ENCODE measurements around the gene MEF2D. TPM values are rescaled to one million over a fixed set of nuclear protein-coding genes. Genes with fewer than 3 reads are reported as not detected.
A peak's percentile ranks its signal among the peaks of the same experiment; 100 is the strongest.

Gene MEF2D
- total RNA-seq, 1 experiment from 2014 or later: 18.3 TPM

DNA sequence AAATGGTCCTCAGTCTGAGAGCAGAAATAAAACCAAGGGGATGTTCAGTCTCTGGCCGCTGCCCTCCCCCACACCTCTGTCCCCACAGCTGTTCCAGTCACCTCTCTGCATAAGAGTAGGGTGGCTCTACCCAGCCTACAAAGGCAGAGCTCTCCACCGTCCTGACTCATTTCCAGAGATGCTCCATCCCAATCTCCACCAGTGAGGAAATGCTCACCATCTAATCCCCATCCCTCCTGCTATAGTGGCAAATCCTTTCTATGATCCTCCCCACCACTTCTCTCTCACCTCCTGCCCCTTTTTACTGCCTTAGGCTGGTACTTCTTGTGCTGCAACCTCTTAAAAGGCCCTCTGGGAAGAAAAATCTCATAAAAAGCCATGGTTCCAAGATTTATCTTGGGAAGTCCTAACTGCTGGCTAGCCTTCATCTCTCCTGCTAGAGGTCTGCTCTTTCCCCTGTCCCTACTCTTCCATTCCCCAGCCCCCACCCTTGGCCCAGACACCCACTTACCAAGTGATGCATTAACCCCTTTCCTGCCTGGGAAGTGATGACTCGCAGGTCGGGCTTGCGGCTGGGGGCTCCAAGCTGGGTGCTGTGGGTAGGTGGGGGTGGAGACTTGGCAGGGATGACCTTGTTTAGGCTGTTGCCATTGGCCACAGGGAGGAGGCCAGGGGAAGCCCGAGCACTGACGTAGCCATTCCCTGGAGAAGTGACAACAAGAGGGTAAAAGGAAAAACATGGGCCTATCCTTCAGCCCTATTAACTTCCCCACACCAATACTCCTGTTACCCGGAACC, 23.9 kb downstream of the MEF2D start:
- Histone ChIP-seq H3K4me1 (ENCODE audit: insufficient read depth, low read length, poor library complexity, severe bottlenecking) (no peaks in the 10 kb centered on the region), H3K9me3 (ENCODE audit: low read depth, low read length, poor library complexity, severe bottlenecking) (no peaks in the 10 kb centered on the region), H3K27ac (ENCODE audit: low read depth, low read length, poor library complexity, severe bottlenecking) (no peak overlapping the region), H3K4me3 (ENCODE audit: low read depth, low read length, poor library complexity, severe bottlenecking) (no peak overlapping the region), H3K27me3 (replicated peaks; ENCODE audit: insufficient read depth, low read depth, low read length, poor library complexity) (no peaks in the 10 kb centered on the region), H3K36me3 (ENCODE audit: insufficient read depth, low read length, poor library complexity, severe bottlenecking) (peaks cover 34% of the 10 kb centered on the region)
- POLR2A ChIA-PET (ENCODE audit: low non-redundant PET): no interaction called here
- intact Hi-C loops (cut with micrococcal nuclease; ENCODE audit: unreplicated experiment): no loop called here
- CTCF ChIA-PET: interaction anchor here (0.6 kb wide), 1 partner anchor 17 kb away, joined by 5 read pairs; no protein-coding TSS in a partner anchor
- BruUV-seq (replicated peaks): no TSS peak
- TF ChIP-seq, protein P1, sequence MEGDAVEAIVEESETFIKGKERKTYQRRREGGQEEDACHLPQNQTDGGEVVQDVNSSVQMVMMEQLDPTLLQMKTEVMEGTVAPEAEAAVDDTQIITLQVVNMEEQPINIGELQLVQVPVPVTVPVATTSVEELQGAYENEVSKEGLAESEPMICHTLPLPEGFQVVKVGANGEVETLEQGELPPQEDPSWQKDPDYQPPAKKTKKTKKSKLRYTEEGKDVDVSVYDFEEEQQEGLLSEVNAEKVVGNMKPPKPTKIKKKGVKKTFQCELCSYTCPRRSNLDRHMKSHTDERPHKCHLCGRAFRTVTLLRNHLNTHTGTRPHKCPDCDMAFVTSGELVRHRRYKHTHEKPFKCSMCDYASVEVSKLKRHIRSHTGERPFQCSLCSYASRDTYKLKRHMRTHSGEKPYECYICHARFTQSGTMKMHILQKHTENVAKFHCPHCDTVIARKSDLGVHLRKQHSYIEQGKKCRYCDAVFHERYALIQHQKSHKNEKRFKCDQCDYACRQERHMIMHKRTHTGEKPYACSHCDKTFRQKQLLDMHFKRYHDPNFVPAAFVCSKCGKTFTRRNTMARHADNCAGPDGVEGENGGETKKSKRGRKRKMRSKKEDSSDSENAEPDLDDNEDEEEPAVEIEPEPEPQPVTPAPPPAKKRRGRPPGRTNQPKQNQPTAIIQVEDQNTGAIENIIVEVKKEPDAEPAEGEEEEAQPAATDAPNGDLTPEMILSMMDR (conservative IDR thresholded peaks at IDR 0.05; ENCODE audit: low read depth, low read length): no peak
- no peak for TF ChIP-seq EZH2 (IDR thresholded peaks at IDR 0.05; ENCODE audit: borderline replicate concordance, low read depth, low read length, poor library complexity, severe bottlenecking)
- DNase-seq (ENCODE audit: low spot score): peak; percentile 21

DNA sequence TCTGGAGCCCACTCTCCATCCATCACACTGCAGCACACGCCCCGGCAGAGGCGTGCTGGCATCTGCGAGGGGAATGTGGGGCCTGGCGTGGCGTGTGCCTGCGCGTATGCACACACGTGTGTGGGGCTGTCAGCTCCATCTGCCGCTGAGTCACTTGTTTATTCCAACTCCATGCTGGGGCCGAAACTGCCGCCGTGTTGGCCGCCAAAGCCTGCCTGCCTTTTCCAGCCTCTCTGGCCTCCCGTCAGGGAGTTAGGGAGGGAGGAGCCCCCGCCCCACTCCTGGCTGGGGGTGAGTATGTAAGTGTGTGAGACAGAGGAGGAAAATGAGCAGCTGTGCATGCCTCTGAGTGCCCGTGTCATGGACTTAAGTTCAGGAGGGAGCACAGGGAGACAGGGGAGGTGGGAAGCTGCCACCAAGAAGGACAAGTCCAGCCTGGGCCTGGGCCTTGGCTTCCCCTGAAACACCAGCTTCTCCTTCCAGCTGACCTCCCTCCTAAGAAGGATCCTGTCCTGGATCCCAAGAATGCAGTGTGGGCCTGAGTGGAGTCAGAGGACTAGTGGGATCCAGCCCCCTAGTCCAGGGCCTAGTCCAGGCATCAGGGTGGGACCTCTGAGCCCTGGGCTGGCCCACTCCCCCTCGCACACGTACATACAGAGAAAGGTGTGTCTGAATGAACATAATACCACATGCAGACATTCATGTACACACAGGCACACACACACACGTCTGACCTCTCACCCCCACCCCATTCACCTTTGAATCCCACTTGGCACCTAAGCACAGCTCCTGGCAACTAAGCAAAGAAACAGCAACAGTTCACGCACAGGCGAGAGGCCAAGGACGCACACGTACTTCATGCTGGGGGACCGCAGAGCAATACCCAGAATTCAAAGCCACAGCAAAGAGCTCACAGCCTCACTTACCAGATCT, 24.7 kb downstream of the MEF2D start:
- no TSS peak for BruUV-seq (replicated peaks)
- intact Hi-C loops (cut with micrococcal nuclease; ENCODE audit: unreplicated experiment): no loop called here
- TF ChIP-seq, protein P1 (conservative IDR thresholded peaks at IDR 0.05; ENCODE audit: low read depth, low read length): no peak
- no peak for TF ChIP-seq EZH2 (IDR thresholded peaks at IDR 0.05; ENCODE audit: borderline replicate concordance, low read depth, low read length, poor library complexity, severe bottlenecking)
- peaks cover 32% of the 10 kb centered on the region for H3K36me3 ChIP-seq (ENCODE audit: insufficient read depth, low read length, poor library complexity, severe bottlenecking)
- H3K4me1 ChIP-seq (ENCODE audit: insufficient read depth, low read length, poor library complexity, severe bottlenecking): no peaks in the 10 kb centered on the region
- no peaks in the 10 kb centered on the region for H3K9me3 ChIP-seq (ENCODE audit: low read depth, low read length, poor library complexity, severe bottlenecking)
- no peak overlapping the region for H3K27ac ChIP-seq (ENCODE audit: low read depth, low read length, poor library complexity, severe bottlenecking)
- no peaks in the 10 kb centered on the region for H3K27me3 ChIP-seq (replicated peaks; ENCODE audit: insufficient read depth, low read depth, low read length, poor library complexity)
- CTCF ChIA-PET: interaction anchor here (0.6 kb wide), 1 partner anchor 16 kb away, joined by 5 read pairs; no protein-coding TSS in a partner anchor
- no peak for DNase-seq (ENCODE audit: low spot score)
- POLR2A ChIA-PET (ENCODE audit: low non-redundant PET): no interaction called here
- no peak overlapping the region for H3K4me3 ChIP-seq (ENCODE audit: low read depth, low read length, poor library complexity, severe bottlenecking)

DNA sequence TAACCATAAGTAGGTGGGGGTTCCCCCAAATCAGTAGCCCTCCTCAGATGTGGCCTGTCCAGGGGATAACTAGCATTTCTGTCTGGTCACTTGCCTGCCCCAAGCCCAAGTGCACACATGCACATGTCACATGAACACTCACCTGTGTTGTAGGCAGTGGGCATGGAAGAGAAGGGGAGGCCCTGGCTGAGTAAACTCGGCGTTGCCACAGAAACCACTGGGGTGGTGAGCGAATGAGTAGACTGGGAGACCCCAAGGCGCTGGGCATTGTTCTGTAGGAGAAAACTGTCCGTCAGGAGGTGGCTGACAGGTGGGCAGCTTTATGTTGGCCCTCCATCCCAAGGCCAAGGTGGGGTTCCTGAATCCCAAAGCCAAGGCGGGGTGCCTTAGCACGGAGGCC, 25.6 kb downstream of the MEF2D start:
- Histone ChIP-seq H3K27me3 (replicated peaks; ENCODE audit: insufficient read depth, low read depth, low read length, poor library complexity) (no peaks in the 10 kb centered on the region), H3K9me3 (ENCODE audit: low read depth, low read length, poor library complexity, severe bottlenecking) (no peaks in the 10 kb centered on the region), H3K27ac (ENCODE audit: low read depth, low read length, poor library complexity, severe bottlenecking) (no peak overlapping the region), H3K4me1 (ENCODE audit: insufficient read depth, low read length, poor library complexity, severe bottlenecking) (no peaks in the 10 kb centered on the region), H3K36me3 (ENCODE audit: insufficient read depth, low read length, poor library complexity, severe bottlenecking) (peaks cover 26% of the 10 kb centered on the region), H3K4me3 (ENCODE audit: low read depth, low read length, poor library complexity, severe bottlenecking) (no peak overlapping the region)
- TF ChIP-seq EZH2 (IDR thresholded peaks at IDR 0.05; ENCODE audit: borderline replicate concordance, low read depth, low read length, poor library complexity, severe bottlenecking): no peak
- TF ChIP-seq, protein P1 (conservative IDR thresholded peaks at IDR 0.05; ENCODE audit: low read depth, low read length): no peak
- ChIA-PET POLR2A (ENCODE audit: low non-redundant PET) (no interaction called here), CTCF (no interaction called here)
- BruUV-seq (replicated peaks): no TSS peak
- DNase-seq (ENCODE audit: low spot score): no peak
- intact Hi-C loops (cut with micrococcal nuclease; ENCODE audit: unreplicated experiment): no loop called here

Measured in A673 (cell line).